HG02884 (cell line): ENCODE results near the gene PROSER3.

Experiments used
- ATAC-seq: cut with Tn5 transposase; IDR thresholded peaks from one replicate; pipeline ENCODE4 v1.9.1; 2021; ENCODE audit warnings: mild to moderate bottlenecking, moderate library complexity; ENCODE audit not compliant: unreplicated experiment

The PROSER3 gene

GRCh38 chr19:35757749-35758608 lies at the start of gene PROSER3:
TSS of gene PROSER3 (plus strand) at chr19:35758176. CDS start at chr19:35758216, 40 bp downstream.
- peak; percentile 92 for ATAC-seq

DNA sequence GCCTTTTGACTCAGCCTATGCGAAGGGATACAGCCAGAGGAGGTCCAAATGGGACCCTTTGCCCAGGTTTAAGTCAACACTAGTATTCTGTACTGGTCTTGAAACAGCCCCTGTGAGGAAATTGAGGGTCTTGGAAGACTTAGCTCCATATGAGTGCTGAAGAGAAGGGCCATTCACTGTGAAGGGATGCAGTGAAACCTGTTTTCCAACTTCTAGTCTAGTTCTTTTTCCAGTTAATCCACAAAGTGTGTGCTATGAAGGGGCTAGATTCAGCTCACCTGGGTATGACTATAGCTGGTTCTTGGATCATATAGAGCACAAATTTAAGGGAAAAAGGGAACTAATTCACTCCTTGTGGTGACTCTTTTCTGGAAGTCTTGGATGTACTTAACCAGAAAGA lies 49.6 kb upstream of the PROSER3 start:
- no peak for ATAC-seq

DNA sequence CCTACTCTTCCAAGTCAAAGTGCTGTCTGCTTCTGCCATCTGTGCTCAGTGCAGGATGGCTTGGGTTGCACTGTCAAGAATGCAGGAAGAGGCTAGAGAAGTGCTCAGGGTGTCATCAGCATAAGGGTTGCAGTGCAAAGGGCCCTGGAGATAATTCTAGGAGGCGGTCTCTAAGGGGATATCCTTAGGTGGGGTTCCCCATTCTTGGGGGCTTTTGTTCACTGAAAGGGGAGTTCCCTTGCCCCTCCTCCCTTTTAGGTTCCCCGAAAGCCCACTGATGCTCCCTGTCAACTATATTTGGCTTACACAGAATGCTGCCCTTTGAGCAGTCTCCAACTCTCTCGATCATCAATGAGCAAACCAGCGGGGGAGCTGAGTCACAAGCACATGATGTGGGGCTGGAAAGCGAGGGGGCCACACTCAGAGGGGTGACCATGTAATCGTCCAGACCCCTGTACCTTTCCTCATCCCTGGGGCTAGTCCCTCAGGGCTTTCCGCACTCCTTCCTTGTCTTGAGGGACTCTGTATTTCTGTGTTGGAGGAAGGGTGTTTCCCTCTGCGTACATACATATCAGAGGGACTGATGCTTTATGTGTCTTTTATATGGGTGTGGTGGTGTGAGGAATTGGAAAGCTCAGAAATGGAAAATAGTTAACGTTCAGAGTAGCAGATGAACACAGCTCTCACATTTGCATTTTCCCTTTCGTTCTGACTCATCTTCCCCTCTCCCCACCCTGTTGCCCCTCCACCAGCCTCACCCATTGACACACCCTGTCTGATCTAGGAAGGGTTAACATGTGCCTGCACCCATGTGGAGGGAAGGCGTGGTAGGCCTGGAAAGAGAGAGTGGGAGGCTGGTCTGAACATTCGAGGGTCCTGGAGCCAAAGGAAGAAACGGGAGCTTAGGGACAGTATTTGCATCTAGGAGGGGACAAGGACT lies 46.9 kb upstream of the PROSER3 start:
- ATAC-seq, result no peak

GRCh38 chr19:35712567-35713505 lies 45.1 kb upstream of the PROSER3 start:
- ATAC-seq, result no peak

GRCh38 chr19:35713506-35713850 lies 44.5 kb upstream of the PROSER3 start:
- no peak for ATAC-seq

DNA sequence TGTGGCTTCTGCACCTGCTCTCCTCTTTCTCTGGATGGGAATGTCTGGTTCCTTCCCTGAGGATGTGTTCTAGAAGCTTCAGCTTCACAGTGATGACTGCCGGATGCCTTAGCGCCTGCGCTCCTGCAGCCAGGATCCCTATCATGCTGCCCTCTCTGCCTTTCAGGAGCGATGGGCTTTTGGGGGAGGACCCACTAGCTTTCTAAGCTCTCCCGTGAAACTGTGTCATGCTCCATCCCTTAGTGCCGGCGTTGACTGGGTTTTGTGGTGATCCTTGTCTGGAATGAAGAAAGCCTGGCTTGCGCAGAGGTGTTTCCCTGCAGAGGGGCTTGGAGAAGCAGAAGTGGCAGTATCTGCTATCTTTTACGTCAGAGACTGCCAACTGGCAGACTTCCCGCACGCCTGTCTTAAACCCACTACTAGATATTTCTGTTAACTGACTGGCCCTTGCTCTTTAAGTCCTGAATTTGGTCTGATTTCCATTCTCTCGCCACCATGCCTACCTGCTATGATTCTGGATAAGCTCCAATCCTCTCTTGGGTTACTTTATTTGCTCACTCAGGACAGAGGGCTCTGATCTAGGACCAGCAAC lies 44.0 kb upstream of the PROSER3 start:
- ATAC-seq, result no peak

DNA sequence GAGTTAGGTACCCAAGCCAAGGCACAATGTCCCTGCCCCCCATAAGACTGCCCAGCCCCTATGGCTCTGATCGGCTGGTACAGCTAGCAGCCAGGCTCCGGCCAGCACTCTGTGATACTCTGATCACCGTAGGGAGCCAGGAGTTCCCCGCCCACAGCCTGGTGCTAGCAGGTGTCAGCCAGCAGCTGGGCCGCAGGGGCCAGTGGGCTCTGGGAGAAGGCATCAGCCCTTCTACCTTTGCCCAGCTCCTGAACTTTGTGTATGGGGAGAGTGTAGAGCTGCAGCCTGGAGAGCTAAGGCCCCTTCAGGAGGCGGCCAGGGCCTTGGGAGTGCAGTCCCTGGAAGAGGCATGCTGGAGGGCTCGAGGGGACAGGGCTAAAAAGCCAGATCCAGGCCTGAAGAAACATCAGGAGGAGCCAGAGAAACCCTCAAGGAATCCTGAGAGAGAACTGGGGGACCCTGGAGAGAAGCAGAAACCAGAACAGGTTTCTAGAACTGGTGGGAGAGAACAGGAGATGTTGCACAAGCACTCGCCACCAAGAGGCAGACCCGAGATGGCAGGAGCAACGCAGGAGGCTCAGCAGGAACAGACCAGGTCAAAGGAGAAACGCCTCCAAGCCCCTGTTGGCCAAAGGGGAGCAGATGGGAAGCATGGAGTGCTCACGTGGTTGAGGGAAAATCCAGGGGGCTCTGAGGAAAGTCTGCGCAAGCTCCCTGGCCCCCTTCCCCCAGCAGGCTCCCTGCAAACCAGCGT lies 43.2 kb upstream of the PROSER3 start:
- no peak for ATAC-seq

GRCh38 chr19:35715355-35715809 lies 42.6 kb upstream of the PROSER3 start:
- ATAC-seq, result no peak

DNA sequence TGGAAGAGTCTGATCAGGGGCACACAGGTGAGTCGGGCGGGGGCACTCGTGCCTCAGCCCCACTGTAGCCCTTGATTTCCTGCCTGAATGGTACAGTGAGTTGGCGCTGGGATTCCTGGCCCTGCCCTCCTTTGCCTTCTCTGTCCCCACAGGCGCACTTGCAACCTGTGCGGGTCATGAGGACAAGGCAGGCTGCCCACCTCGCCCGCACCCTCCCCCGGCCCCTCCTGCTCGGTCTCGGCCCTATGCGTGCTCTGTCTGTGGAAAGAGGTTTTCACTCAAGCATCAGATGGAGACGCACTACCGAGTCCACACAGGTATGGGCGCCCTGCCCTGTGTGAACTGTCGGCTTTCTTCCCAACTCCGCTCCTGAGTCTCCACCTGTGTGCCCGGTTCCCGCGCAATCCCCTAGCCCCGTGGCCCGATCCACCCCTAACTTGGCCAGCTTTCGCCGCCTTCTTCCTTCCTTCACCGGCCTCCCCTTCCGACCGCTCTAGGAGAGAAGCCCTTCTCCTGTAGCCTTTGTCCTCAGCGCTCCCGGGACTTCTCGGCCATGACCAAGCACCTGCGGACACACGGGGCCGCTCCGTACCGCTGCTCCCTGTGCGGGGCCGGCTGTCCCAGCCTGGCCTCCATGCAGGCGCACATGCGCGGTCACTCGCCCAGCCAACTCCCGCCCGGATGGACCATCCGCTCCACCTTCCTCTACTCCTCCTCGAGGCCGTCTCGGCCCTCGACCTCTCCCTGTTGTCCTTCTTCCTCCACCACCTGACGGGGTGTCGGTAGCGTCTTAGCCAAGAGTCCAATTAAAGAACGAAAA lies 41.8 kb upstream of the PROSER3 start:
- ATAC-seq, result no peak

GRCh38 chr19:35716801-35717664 lies 40.9 kb upstream of the PROSER3 start:
- peak; percentile 67 for ATAC-seq

GRCh38 chr19:35717665-35718344 lies 40.2 kb upstream of the PROSER3 start, which contains the start of gene KMT2B:
TSS of gene KMT2B (plus strand) at chr19:35718003. CDS start at chr19:35718019, 16 bp downstream.
- ATAC-seq, result no peak

- no peak for ATAC-seq
Observed at GRCh38 chr19:35718345-35719041, 39.5 kb upstream of the PROSER3 start.

DNA sequence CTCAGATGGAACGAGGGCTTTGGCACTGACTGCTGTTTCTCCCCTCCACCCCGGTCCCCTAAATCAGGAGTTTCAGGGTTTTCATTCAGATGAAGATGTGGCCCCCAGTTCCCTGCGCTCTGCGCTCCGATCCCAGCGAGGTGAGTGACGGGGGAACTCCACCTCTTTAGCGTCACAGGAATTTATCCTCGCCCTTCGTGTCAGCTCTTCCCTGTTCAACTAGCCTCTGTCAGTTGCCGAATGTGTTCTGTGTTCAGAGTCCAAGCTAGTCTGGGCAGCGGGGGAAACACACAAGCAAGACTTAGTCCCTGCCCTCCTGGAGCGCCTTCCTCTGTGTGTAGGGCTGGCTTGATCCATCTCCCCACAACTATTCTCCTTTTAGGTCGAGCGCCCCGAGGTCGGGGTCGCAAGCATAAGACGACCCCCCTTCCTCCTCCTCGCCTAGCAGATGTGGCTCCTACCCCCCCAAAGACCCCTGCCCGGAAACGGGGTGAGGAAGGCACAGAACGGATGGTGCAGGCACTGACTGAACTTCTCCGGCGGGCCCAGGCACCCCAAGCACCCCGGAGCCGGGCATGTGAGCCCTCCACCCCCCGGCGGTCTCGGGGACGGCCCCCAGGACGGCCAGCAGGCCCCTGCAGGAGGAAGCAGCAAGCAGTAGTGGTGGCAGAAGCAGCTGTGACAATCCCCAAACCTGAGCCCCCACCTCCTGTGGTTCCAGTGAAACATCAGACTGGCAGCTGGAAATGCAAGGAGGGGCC lies 38.4 kb upstream of the PROSER3 start:
- ATAC-seq, result no peak

DNA sequence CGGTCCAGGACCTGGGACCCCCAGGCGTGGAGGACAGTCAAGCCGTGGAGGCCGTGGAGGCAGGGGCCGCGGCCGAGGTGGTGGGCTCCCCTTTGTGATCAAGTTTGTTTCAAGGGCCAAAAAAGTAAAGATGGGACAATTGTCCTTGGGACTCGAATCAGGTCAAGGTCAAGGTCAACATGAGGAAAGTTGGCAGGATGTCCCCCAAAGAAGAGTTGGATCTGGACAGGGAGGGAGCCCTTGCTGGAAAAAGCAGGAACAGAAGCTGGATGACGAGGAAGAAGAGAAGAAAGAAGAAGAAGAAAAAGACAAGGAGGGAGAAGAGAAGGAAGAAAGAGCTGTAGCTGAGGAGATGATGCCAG lies 37.8 kb upstream of the PROSER3 start:
- ATAC-seq, result no peak

- ATAC-seq, result no peak
Observed at GRCh38 chr19:35720648-35721047, 37.3 kb upstream of the PROSER3 start.

DNA sequence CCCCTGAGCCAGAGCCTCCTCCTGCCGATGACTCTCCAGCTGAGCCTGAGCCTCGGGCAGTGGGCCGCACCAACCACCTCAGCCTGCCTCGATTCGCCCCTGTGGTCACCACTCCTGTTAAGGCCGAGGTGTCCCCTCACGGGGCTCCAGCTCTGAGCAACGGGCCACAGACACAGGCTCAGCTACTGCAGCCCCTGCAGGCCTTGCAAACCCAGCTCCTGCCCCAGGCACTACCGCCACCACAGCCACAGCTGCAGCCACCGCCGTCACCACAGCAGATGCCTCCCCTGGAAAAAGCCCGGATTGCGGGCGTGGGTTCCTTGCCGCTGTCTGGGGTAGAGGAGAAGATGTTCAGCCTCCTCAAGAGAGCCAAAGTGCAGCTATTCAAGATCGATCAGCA lies 36.6 kb upstream of the PROSER3 start:
- no peak for ATAC-seq
